ENCODE data around the gene ITIH1. TPM values are rescaled to one million over a fixed set of nuclear protein-coding genes. Genes with fewer than 3 reads are reported as not detected.

ITIH1 gene
- polyA plus RNA-seq, 4 donors, result 0.38 to 6.3 TPM; not detected in 2

DNA sequence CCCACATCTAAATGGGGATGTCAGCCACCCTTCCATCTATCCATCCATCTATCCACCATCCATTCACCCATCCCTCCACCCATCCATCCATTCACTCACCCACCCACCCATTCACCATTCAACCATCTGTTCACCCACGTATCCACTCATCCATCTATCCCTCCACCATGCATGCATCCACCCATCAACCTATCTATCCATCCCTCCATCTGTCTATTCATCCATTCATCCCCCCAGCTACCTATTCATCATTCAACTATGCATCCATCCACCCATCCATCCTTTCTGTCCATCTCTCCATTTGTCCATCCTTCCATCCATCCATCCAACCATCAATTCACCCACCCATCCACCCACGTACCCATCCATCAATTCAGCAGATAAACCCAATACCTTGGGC lies 31.8 kb downstream of the ITIH1 start:
- no peak for DNase-seq (ENCODE audit: low read depth in 4 of 4, low spot score in 3 of 4)

DNA sequence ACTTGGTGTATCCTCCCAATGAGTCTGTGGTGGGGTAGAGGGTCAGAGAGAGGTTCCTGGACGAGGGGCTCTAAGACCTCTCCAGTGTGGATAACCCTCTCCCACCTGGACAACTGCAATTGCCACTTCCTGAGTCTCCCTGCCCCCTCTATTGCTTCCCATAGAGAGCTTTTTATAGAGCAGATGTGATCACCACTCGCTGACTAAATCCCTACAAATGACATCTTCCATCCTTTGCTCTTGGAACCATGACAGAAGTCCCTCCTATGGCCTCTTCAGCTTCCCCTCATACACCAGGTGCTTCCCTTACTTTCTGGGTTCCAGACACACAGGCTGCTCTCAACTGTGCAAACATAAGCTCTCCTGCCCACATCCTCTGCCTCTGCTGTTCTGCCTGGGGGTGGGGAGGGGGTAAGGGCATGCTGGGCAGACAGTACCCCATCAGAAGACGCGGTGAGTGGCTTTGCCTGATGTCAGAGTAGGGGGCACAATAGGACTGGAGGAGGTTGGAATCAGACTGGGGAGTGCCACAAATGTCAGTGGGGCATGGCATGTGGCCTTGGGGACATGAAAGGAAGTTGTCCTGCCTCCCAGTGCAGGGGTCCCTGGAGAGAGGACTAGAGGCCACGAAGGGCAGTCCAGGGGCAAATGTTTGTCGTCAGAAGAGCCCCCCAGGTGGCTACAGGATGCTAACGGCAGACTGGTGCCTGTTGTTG lies 32.4 kb downstream of the ITIH1 start:
- DNase-seq (ENCODE audit: low read depth in 4 of 4, low spot score in 3 of 4), result no peak

DNA sequence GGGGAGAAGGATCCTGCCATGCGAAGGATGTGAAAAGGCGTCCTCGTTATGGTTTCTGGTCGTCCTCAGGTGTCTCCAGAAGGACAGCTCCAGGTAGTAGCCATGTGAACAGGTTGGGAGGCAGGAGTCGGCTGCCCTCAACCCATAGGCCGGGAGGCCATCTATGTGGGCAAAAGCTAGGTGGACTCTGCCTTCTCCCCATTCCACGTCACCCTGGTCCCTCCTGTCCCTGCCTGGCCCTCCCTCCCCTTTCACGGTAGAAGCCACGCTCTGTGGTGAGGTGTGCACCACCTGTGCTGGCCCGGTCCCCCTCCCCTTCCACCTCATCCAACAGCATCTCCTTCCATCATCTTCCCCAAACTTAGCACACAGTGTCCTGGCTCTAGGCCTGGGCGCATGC lies 33.5 kb downstream of the ITIH1 start:
- no peak for DNase-seq (ENCODE audit: low read depth in 4 of 4, low spot score in 3 of 4)

DNA sequence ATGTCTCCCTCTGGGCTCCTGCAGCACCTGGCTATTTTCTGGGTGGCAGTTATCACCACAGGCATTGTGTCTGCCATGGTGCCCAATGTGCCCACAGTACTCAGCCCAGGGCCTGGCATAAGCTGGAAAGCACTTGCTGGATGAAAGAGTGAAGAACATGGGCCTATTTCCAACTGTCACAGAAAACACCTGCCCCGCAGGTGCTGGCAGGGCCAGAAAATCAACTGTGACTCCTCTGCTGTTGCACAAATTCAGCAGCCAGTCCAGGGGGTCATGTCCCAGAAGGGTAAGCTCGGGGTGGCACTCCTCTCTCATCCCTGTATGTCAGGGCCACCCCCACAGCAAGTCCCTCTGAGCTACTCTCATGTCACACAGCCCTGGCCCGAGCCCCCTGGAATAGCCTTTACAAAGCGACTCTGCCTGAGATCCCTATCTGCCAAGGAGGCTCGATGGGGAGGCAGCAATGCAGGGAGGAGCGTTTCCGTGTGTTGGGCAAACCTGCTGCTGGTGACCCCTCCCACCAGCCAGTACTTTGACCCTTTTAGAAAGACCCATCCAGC lies 34.1 kb downstream of the ITIH1 start:
- no peak for DNase-seq (ENCODE audit: low read depth in 4 of 4, low spot score in 3 of 4)

DNA sequence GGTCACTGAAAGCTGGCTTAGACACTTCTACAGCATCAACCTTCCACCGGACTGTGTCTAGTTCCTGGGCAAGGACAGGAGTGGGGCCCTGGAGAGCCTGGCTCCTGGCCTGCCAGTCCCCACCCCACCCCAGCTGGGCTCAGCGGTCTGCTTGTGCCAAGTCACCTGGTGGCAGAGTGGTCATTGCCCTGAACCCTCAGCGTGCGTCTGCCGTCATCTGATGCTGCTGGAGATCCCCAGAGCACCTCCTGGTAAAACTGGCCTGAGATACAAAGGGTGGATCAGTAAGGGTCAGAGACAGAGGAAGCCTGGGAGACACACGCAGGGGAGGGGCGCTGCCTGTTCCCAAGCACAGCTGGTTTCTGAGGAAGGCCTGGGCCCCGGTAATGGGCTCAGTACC lies 36.4 kb downstream of the ITIH1 start:
- DNase-seq (ENCODE audit: low read depth in 4 of 4, low spot score in 3 of 4), result no peak

DNA sequence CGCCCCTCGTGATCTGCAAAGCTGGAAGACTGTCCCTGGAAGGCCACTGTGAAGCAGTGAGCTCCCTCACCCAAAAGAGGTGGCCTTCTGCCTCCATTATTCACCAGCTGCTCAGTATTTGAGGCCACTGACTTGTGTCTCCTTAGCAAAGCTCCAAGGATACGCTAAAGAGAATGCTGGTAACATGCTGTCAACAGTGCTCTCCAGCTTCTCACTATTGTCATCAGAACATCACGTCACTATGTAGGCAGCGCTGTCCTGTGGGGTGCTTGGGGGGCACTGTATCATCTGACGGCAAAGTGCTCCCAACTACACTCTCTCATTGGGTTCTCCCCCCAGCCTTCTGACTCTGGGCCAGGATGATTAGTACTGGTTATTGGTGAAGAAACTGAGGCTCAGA lies 38.8 kb downstream of the ITIH1 start:
- no peak for DNase-seq (ENCODE audit: low read depth in 4 of 4, low spot score in 3 of 4)

DNA sequence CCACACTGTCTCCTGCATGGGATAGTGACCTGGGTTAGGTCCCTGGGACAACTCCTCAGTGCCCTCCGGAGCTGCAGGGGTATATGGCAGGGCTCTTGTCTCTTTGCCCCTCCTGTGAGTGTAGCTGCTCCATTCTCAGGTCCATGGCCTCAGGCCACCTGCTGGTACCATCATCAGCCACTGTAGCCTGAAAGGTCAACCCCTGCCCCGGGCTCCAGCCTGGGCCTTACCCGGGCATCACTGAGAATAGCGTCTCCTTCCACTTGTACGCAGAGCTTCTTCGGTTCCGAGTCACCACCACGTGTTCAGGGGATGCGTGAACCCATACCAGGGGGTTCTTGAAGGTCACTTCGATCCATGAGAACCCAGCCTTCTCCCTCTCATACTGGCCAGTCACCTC lies 39.3 kb downstream of the ITIH1 start:
- no peak for DNase-seq (ENCODE audit: low read depth in 4 of 4, low spot score in 3 of 4)

DNA sequence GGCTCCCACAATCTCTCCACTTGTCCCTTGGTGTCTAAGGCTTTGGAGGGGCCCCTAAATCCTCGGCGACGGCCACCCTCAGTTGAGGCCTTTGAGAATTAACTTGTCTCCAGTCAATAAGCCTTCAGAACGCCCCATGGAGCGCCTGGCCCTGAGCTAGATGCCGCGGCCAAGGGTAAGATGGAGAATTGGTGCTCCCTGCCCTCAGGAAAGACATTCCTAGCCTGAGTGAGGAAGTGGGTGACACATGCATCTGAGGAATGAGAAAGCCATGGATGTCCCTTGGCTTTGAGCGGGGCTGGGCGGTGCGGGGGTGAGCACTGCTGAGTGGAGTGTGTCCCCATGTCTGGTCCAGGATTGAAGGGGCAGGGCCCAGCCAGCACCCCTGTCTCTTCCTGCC lies 39.8 kb downstream of the ITIH1 start:
- DNase-seq (ENCODE audit: low read depth in 4 of 4, low spot score in 3 of 4), result no peak

DNA sequence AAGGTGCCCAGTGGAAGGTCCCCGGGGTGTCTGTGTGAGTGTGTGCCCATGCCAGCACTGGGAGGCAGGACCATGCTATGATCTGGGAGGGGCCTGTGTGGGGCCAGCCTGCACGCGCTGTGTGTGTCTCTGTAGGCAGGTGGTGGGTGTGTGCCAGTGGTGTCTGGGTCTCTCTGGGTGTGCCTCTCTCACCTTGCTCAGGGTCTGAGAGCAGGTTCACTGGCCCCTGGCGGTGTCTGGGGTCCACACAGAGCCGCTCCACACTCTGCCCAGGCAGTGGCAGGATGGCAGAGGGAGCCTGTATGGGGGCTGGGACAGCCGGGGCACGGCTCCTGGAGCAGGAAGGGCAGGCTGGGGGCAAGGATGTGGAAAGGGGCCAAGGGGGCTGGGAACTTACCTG lies 40.5 kb downstream of the ITIH1 start:
- no peak for DNase-seq (ENCODE audit: low read depth in 4 of 4, low spot score in 3 of 4)

DNA sequence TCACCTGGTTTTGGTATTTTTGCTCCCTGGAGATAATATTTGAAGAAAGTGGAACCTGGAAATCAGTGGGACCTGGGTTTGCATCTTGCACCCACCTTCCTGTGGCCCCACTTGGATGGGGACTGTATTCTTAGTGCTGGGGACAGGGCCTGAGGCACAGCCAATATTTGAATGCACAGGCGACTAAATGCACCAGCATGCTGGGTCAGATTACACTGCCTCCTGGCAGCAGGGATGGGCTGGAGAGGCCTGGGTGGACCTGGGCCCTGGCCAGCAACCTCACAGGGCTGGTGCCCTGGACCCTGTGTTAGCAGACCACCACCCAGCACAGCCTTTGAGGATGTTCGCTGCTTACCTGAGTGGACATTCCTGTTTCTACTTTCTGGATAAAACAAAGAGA lies 42.5 kb downstream of the ITIH1 start:
- no peak for DNase-seq (ENCODE audit: low read depth in 4 of 4, low spot score in 3 of 4)

DNA sequence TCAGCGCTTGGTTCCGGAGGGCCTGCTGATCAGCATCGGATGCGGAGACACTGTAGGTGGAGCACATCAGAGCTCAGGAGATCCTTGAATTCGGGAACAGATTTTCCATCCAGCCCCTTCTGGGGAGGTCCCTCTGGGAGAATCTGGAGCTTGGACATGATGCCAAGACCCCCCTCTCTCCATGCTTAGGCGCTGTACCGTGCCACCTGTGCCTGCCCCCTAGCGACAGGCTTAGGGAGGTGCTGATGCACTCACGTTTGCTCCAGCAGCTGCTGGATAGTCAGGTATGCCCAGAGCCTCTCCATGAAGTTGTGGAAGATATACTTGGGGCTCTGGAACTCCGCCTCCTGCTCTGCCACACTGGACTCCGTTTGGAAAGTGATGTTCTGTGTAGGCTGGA lies 43.3 kb downstream of the ITIH1 start:
- no peak for DNase-seq (ENCODE audit: low read depth in 4 of 4, low spot score in 3 of 4)

DNA sequence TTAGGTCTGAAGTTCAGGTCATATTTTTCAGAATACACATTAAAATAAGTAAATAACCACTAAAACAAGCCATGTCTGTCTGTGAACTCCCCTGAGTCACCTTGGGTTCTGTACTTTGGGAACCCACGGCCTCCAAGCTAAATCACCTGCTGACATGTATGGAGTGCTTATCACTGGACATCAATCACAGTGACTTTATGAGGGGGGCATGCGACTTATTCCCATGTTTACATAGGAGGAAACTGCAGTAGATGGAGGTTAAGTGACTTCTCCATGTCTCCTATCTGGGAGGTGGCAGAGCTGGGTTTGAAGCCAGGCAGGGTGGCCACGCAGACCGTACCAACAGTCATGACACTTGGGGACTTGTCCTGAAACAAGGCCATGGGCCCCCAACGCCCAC lies 45.0 kb downstream of the ITIH1 start:
- no peak for DNase-seq (ENCODE audit: low read depth in 4 of 4, low spot score in 3 of 4)

DNA sequence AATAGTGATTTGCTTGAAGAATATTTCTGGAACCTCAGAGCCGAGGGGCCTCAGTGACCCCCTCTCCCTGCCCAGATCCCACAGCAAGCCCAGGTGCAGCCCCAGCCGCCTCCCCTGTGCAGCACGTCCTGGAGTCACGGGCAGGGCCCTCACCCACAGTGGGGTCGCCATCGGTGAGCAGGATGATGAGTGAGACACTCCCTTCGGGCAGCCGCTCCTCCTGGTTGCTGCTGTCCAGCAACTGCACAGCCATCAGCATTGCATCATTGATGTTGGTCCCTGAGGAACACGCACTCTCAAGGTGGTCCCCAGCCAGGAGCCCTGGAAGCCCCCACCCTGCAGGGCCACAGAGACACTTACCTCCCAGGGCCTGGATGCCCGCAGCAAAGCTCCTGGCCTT lies 46.6 kb downstream of the ITIH1 start:
- no peak for DNase-seq (ENCODE audit: low read depth in 4 of 4, low spot score in 3 of 4)

DNA sequence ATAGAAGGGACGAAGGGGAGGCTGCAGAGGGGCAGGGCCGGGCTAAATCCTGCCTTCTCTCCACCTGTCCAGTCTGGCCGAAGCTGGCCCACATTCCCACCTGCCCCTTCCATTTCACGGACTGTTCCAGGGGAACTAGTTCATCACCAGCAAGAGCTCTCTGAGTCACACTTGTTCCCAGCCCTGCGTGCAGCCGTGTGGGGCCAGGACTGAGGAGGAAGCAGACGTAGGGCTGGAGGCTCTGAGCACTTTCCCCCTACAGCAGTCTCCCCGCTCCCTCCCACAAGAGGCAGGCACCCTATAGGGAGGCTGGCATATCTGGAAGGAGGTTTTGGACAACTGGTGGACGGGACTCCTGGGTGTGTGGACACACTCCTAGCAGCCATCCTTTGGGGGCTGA lies 50.0 kb downstream of the ITIH1 start:
- no peak for DNase-seq (ENCODE audit: low read depth in 4 of 4, low spot score in 3 of 4)

DNA sequence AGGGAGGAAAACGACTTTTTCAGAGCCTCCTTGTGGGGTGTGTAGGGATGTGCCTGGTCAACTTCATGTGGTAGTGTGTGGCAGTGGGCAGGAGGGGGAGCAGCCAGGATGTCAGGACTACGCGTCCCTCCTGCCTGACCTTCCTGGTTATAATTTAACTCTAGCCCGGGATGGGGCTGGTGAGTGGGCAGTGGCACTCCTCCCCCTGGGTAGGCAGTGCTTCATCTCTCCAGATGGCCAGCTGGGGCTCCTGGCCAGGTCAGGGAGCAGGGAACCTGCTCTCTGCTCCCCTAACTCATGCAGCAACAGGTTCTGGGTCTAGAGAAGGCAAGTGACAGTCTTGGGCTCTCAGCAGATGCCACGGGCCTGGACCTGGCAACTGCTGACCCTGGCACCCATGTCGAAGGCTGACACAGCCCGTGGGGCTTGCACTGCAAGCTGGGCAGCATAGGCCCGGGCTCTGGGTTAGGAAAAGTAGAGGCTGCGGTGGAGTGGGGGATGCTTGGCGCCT lies 50.5 kb downstream of the ITIH1 start:
- no peak for DNase-seq (ENCODE audit: low read depth in 4 of 4, low spot score in 3 of 4)

DNA sequence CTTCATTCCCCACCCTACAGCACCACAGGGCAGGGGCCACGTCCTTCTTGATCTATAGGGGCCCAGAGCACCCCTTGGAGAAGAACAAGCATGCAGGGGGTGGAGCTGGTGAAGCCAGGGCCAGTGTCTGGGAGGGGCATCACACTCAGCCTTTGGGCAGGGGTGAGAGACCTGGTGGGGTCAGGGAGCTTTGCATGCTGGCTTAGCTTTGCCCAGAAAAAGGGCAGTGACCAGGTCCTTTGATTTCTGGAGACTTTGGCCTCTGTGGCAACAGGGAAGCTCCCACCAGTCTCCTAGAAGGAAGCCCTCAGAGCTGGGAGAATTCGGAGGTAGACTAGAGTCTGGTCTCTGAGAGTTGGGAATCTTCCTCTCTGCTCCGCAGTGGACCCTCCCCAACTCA lies 52.1 kb downstream of the ITIH1 start:
- DNase-seq (ENCODE audit: low read depth in 4 of 4, low spot score in 3 of 4), result no peak

DNA sequence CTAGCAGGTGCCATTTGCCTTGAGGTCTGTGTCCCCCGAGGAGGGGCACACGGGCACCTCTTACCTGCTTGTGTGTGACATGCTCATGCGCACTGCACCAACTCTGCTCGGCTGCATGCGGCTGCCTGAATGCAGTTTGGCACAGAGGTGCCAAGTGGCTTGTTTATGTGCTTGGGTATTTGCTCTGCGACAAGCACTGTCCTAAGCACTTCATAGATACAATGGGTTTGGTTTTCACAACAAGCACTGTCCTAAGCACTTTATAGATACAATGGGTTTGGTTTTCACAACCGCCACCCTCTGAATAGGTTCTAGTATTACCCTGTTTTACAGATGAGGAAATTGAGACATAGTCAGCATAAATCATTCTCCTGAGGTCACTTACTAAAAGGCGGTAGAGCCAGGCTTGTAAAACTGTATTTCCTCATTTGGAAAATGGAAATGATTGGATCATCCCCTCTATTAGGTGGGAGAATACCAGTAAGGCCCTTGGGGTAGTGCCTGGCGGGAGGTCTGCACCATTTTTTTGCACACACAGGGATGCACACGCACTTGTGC lies 52.6 kb downstream of the ITIH1 start:
- no peak for DNase-seq (ENCODE audit: low read depth in 4 of 4, low spot score in 3 of 4)

DNA sequence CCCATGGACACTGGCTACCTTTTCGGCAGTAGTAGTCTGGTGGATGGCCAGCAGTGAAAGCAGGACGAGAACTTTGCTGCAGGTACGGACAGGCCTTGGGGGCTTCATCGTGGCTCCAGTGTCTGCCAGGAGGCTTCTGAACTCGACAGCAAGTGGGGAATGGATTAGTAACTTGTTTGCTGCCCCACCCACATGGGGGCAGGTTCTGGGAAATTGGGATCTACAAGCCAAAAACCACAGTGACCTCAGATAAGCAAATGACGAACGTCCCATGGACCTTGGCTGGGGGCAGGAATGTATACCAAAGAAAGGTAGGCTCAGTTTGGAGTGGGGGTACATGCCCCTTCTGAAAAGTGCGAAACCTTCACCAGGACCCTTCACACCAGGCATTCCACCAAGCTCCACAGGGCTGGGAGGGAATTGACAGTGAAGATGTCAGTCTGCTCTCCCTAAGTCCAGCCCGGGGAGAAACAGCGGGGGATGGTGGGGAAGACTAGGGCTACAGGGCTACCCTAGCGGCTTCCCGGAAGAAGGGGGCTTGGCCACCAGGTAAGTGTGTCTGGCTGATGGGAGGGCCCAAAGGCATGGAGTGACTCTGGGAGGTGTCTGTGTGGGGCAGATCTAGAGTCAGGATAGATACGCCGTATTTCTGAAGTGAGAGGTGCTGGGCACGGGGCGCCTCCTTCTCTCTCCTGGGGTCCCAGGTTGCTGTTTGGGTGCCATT lies 53.3 kb downstream of the ITIH1 start, which contains the start of gene ITIH4:
ITIH4 (minus strand) TSS at position 138 of the 724 bp plus-strand sequence; CDS start at position 108, 30 bp downstream.
- no peak for DNase-seq (ENCODE audit: low read depth in 4 of 4, low spot score in 3 of 4)

DNA sequence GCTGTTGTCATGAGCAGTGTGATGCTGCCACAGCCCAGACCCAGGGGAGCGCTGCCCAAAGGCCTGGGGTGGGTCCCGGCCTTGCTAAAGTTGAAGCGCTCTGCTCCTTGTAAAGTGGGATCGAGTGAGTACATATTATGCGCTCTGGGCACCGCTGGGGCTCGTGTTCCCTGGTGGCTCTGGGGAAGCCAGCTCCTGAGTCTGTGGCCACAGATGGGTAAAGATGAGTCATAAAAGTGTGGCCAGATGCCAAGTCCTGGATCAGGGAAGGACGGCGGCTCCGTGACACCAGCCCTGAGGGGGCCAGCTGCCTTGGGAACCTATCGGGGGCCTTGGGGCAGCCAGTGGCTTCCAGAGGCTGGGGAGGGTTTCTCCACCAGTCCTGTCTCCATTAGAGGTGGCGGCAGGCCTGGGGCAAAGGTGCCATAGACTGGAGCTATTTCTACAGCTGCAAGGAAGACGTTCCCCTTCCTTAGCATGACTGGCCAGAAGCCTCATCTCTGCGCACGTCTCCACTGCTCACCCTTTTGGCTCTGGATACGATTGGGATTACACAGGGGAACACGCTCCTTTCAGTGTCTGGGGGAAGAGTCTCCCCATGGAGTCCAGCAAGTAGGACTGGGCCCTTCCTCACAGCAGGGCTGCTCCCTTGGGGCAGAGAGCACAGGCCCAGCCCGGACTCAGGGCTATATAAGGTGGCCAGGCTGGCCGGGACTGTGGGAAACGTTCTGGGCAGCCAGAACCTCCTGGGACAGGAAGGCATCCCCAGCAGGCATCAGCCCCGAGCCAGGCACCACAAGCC lies 54.3 kb downstream of the ITIH1 start:
- DNase-seq (ENCODE audit: low read depth in 4 of 4, low spot score in 3 of 4), result no peak

DNA sequence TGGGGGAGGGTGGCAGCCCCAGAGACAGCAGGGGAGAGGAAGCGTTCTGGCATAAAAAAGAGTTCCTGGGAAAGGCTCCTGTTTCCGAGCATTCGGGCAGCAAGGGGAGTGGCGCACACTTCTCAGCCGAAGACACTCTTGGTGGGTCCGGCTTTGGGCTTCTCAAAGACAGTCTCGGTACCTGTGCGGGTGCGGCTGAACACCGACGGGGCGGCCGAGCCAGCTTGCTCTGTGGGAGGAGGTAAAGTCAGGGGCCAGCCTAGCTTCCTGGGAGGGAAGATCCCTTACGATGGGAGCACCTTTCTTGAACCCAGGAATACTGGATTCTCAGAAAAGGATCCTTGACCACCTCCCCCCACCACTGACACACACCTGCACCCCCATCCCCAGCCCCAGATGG lies 55.8 kb downstream of the ITIH1 start:
- no peak for DNase-seq (ENCODE audit: low read depth in 4 of 4, low spot score in 3 of 4)

Measured in left renal pelvis (tissue), 4 donors.